ENCODE results near the gene RRBP1.
"Not testable (repeated sequence)": the region's sequence is repeated elsewhere in the genome, so short reads cannot be mapped to it uniquely, and the experiment has no call there.

The RRBP1 gene

DNA sequence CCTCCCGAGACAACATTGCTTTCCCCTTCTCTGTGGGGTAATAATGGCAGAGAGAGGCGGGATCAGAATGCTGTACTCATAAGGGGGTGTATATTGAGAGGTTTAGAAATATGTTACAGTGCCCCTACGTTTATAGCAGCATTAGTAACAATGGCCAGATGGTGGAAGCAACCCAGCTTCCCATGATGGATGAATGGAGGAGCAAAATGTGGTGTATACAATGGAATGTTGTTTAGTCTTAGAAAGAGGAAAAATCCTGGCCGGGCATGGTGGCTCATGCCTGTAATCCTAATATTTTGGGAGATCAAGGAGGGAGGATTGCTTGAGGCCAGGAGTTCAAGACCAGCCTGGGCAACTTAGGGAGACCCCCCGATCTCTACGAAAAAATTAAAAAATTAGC is 30.7 kb upstream of the RRBP1 start:
- TF ChIP-seq, protein P1, sequence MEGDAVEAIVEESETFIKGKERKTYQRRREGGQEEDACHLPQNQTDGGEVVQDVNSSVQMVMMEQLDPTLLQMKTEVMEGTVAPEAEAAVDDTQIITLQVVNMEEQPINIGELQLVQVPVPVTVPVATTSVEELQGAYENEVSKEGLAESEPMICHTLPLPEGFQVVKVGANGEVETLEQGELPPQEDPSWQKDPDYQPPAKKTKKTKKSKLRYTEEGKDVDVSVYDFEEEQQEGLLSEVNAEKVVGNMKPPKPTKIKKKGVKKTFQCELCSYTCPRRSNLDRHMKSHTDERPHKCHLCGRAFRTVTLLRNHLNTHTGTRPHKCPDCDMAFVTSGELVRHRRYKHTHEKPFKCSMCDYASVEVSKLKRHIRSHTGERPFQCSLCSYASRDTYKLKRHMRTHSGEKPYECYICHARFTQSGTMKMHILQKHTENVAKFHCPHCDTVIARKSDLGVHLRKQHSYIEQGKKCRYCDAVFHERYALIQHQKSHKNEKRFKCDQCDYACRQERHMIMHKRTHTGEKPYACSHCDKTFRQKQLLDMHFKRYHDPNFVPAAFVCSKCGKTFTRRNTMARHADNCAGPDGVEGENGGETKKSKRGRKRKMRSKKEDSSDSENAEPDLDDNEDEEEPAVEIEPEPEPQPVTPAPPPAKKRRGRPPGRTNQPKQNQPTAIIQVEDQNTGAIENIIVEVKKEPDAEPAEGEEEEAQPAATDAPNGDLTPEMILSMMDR (IDR thresholded peaks at IDR 0.05; ENCODE audit: extremely low read depth, missing control alignments) = no peak
- no peak for DNase-seq (ENCODE audit: low spot score)

DNA sequence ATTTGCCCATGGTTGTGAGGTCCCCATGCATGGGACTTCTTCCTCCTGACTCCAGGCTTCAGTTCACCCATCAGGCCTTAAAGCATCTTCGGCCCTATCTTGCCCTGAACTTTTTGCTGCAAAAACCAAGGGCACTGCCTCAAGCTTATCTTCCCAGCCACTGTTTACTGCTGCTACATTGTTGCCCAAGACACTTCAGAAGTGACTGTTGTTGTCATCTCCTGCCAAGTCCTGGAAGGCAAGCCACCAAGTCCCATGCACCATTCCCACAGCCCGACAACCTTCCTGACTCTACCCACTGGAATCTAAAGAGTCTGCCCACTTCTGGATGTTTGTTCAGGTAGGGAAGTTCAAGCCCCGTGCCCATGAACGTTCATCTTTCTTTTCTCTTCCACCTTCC is 30.2 kb upstream of the RRBP1 start:
- TF ChIP-seq, protein P1 (IDR thresholded peaks at IDR 0.05; ENCODE audit: extremely low read depth, missing control alignments) = no peak
- no peak for DNase-seq (ENCODE audit: low spot score)

DNA sequence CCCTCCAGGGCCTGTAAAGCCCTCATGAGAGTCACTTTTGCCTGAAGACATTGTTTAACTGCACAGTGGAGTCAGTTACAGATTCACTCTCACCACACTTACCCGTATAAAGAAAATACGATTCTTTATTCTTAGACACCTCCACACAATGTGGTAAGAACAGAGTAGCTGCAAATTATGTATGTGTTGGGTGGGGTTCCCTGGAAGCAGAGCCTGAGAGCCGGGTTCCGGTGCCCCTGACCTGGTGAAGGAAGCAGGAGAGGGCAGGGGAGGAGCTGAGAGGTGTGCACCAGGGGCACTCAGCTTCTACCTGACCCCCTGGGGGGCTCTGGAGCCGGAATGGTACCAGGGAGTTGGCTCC is 29.2 kb upstream of the RRBP1 start:
- DNase-seq (ENCODE audit: low spot score) = no peak
- TF ChIP-seq, protein P1 (IDR thresholded peaks at IDR 0.05; ENCODE audit: extremely low read depth, missing control alignments) = no peak

DNA sequence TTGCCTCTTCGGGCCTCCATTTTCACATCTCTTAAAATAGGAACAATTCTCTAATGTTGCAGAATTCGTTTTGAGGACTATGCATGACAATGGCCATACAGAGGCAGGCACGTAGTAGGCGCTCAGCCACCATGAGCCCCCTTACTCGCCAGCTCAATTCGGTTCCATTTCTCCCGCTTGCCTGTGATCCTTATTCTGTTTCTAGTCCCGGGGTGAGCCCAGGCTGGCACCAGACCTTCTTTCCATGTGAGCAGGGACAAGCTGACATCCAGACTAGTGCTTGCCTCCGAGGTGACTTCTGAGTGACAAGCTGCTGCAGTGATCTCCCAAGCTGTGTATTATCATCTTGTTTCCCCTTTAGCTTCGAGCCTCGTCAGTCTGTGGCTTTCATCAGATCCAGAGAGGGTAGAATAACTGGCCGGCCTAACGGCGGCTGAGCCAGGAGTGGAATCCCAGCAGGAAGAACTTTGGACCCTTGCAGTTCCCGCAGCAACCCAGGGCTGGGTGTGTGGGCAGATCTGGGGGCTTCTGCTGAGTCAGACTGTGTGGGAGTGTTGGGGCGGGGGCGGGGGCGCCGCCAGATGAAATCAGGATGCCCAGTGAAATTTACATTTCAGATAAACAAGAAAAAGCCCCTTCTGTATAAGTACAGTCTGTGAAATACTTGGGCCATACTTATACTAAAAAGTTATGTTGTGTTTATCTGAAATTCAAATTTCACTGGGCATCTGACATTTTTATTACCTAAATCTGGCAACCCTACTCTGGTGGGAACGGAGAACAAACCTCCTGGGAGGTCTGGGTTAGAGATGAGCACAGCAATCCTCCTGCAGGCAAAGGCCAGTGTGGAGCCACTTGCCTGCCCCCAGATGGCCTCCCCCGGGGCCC is 28.6 kb upstream of the RRBP1 start:
- TF ChIP-seq, protein P1 (IDR thresholded peaks at IDR 0.05; ENCODE audit: extremely low read depth, missing control alignments) = no peak
- DNase-seq (ENCODE audit: low spot score) = no peak

DNA sequence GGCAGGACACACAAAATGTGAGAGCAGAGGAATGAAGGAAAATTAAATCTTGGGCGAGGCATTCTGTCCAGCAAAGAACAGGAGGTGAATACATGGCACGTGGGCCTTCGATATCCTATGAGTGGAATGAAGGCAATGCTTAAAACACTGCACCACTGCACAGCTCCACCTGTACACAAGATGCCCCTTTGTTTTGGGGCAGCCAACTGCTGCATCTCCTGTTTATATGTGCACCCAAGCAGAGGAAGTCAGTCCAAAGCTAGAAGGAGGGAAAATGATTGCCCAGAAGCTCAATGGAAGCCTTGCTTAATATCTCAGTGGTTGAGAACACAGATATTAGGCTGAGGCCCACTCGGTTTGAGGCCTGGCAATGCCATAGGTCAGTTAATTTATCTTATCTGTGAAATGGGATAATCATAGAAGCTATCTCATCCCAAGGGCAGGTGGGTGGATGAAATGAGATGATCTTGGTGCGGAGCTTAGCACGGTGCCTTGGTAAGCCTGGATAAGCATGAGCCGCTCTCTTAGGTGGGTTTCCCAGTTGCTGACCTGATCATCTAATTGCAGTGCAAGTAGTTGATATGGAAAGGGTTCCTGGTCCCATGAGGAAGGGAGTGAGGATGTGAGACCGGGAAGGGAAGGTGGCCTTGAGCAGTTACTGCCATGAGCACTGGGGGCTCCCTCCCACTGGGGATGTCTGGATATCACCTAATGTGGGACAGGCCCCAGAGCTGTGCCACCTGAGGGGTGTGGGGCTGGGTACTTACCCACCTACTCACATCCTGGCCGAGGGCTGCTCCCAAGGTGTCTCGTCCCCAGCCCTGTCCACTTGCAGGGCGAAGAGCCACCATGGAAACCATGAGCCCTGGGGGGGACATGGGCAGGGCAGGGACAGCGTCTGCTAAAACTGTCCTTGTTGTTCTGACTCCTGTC is 27.6 kb upstream of the RRBP1 start:
- TF ChIP-seq, protein P1 (IDR thresholded peaks at IDR 0.05; ENCODE audit: extremely low read depth, missing control alignments) = no peak
- no peak for DNase-seq (ENCODE audit: low spot score)

DNA sequence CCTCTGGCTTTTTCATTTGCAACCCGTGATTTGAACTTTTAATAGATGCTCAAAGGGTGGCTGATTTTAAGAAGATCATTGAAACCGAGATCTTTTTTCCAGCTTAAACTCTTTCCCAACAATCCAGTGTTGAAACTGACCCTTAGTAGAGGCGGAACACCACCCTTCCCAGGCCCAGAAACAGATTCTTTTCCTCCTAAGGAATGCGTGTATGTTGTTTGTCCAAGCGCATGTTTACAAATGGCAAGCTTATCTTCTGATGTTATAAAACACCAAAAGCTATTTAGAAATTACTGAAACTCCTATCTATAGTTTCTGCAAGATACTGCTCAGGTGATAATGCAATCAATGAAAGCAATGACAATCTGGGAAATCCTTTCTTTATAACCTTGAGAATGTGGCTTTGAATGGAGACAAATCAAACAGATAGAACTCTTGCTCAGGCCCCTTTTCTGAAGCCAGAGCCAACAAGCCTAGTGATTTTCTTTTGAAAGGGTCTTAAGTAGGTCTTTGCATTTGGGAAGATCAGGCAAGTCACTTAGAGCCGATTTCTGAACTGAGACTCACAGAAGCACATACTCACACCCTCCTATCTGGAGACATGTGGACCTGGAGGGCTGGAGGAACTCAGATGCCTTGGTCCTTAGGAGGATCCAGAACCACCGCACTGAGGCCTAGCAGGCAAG is 26.8 kb upstream of the RRBP1 start:
- TF ChIP-seq, protein P1 (IDR thresholded peaks at IDR 0.05; ENCODE audit: extremely low read depth, missing control alignments) = no peak
- no peak for DNase-seq (ENCODE audit: low spot score)

DNA sequence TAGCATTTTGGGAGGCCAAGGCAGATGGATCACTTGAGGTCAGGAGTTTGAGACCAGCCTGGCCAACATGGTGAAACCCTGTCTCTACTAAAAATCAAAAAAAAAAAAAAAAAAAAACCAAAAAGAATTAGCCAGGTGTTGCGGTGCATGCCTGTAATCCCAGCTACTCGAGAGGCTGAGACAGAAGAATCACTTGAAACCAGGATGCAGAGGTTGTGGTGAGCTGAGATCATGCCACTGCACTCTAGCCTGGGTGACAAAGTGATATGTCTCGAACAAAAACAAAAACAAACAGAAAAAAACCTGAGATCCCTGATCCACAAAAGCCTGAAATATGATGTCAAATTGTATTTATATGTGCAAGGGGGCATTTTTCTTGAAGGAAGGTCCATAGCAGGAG is 25.9 kb upstream of the RRBP1 start:
- DNase-seq (ENCODE audit: low spot score) = not testable (repeated sequence)
